Measurements from ENCODE around the gene GDF7.

The GDF7 gene

GRCh38 chr2:20645301-20645701, 21.6 kb upstream of the GDF7 start:
- Histone ChIP-seq H3K4me1 (ENCODE audit: control insufficient read depth, insufficient read depth, low read length) (peaks cover 79% of the 10 kb centered on the region), H3K9ac (ENCODE audit: low read length in 2 of 2) (no peak overlapping the region)

GRCh38 chr2:20645761-20646160, 21.2 kb upstream of the GDF7 start:
- Histone ChIP-seq H3K9me3 (ENCODE audit: control insufficient read depth in 2 of 2, low read length in 2 of 2) (no peaks in the 10 kb centered on the region), H3K27ac (ENCODE audit: low read length) (peak overlapping the region; percentile 99), H3K36me3 (ENCODE audit: control insufficient read depth in 2 of 2, insufficient read depth in 2 of 2, low read length in 2 of 2) (peaks cover 16 to 27% of the 10 kb centered on the region in 2 donors), H3K9ac (ENCODE audit: low read length in 2 of 2) (peak overlapping the region in 1 of 2 donors; percentile 42), H3K27me3 (ENCODE audit: control insufficient read depth in 1 of 2, insufficient read depth in 2 of 2, low read length in 2 of 2) (no peaks in the 10 kb centered on the region), H3K4me3 (ENCODE audit: low read length in 2 of 2) (no peak overlapping the region), H3K4me1 (ENCODE audit: control insufficient read depth, insufficient read depth, low read length) (peaks cover 78% of the 10 kb centered on the region)

More at GRCh38 chr2:20645301-20645701, 21.6 kb upstream of the GDF7 start:
- Histone ChIP-seq H3K27me3 (ENCODE audit: control insufficient read depth in 1 of 2, insufficient read depth in 2 of 2, low read length in 2 of 2) (no peaks in the 10 kb centered on the region), H3K9me3 (ENCODE audit: control insufficient read depth in 2 of 2, low read length in 2 of 2) (no peaks in the 10 kb centered on the region), H3K36me3 (ENCODE audit: control insufficient read depth in 2 of 2, insufficient read depth in 2 of 2, low read length in 2 of 2) (peaks cover 16 to 29% of the 10 kb centered on the region in 2 donors), H3K27ac (ENCODE audit: low read length) (peak overlapping the region; percentile 99), H3K4me3 (ENCODE audit: low read length in 2 of 2) (no peak overlapping the region)

GRCh38 chr2:20646446-20646845, 20.5 kb upstream of the GDF7 start:
- Histone ChIP-seq H3K9me3 (ENCODE audit: control insufficient read depth in 2 of 2, low read length in 2 of 2) (no peaks in the 10 kb centered on the region), H3K27me3 (ENCODE audit: control insufficient read depth in 1 of 2, insufficient read depth in 2 of 2, low read length in 2 of 2) (no peaks in the 10 kb centered on the region), H3K4me1 (ENCODE audit: control insufficient read depth, insufficient read depth, low read length) (peaks cover 76% of the 10 kb centered on the region), H3K4me3 (ENCODE audit: low read length in 2 of 2) (no peak overlapping the region), H3K36me3 (ENCODE audit: control insufficient read depth in 2 of 2, insufficient read depth in 2 of 2, low read length in 2 of 2) (peaks cover 16 to 25% of the 10 kb centered on the region in 2 donors), H3K27ac (ENCODE audit: low read length) (peak overlapping the region; percentile 97), H3K9ac (ENCODE audit: low read length in 2 of 2) (no peak overlapping the region)

GRCh38 chr2:20647211-20647610, 19.7 kb upstream of the GDF7 start:
- no peak overlapping the region for H3K9ac ChIP-seq (ENCODE audit: low read length in 2 of 2)
- H3K36me3 ChIP-seq (ENCODE audit: control insufficient read depth in 2 of 2, insufficient read depth in 2 of 2, low read length in 2 of 2), result peaks cover 16 to 25% of the 10 kb centered on the region in 2 donors
- H3K27ac ChIP-seq (ENCODE audit: low read length), result peak overlapping the region; percentile 97
- H3K4me3 ChIP-seq (ENCODE audit: low read length in 2 of 2), result peak overlapping the region in 1 of 2 donors; percentile 98
- no peaks in the 10 kb centered on the region for H3K9me3 ChIP-seq (ENCODE audit: control insufficient read depth in 2 of 2, low read length in 2 of 2)
- no peaks in the 10 kb centered on the region for H3K27me3 ChIP-seq (ENCODE audit: control insufficient read depth in 1 of 2, insufficient read depth in 2 of 2, low read length in 2 of 2)
- H3K4me1 ChIP-seq (ENCODE audit: control insufficient read depth, insufficient read depth, low read length), result peaks cover 76% of the 10 kb centered on the region

- peak overlapping the region in 1 of 2 donors; percentile 98 for H3K4me3 ChIP-seq (ENCODE audit: low read length in 2 of 2)
- H3K27me3 ChIP-seq (ENCODE audit: control insufficient read depth in 1 of 2, insufficient read depth in 2 of 2, low read length in 2 of 2), result no peaks in the 10 kb centered on the region
- peaks cover 16 to 25% of the 10 kb centered on the region in 2 donors for H3K36me3 ChIP-seq (ENCODE audit: control insufficient read depth in 2 of 2, insufficient read depth in 2 of 2, low read length in 2 of 2)
- no peaks in the 10 kb centered on the region for H3K9me3 ChIP-seq (ENCODE audit: control insufficient read depth in 2 of 2, low read length in 2 of 2)
- peak overlapping the region; percentile 97 for H3K27ac ChIP-seq (ENCODE audit: low read length)
- peak overlapping the region in 1 of 2 donors; percentile 13 for H3K9ac ChIP-seq (ENCODE audit: low read length in 2 of 2)
- H3K4me1 ChIP-seq (ENCODE audit: control insufficient read depth, insufficient read depth, low read length), result peaks cover 75% of the 10 kb centered on the region
Observed at GRCh38 chr2:20647738-20648137, 19.2 kb upstream of the GDF7 start.

- Histone ChIP-seq H3K9me3 (ENCODE audit: control insufficient read depth in 2 of 2, low read length in 2 of 2) (no peaks in the 10 kb centered on the region), H3K4me3 (ENCODE audit: low read length in 2 of 2) (peak overlapping the region in 1 of 2 donors; percentile 98), H3K27ac (ENCODE audit: low read length) (peak overlapping the region; percentile 97), H3K27me3 (ENCODE audit: control insufficient read depth in 1 of 2, insufficient read depth in 2 of 2, low read length in 2 of 2) (no peaks in the 10 kb centered on the region), H3K36me3 (ENCODE audit: control insufficient read depth in 2 of 2, insufficient read depth in 2 of 2, low read length in 2 of 2) (peaks cover 13 to 25% of the 10 kb centered on the region in 2 donors), H3K9ac (ENCODE audit: low read length in 2 of 2) (peak overlapping the region; percentile 36 to 40), H3K4me1 (ENCODE audit: control insufficient read depth, insufficient read depth, low read length) (peaks cover 71% of the 10 kb centered on the region)
Observed at GRCh38 chr2:20648206-20648605, 18.7 kb upstream of the GDF7 start.

GRCh38 chr2:20648831-20649230, 18.1 kb upstream of the GDF7 start:
- peaks cover 71% of the 10 kb centered on the region for H3K4me1 ChIP-seq (ENCODE audit: control insufficient read depth, insufficient read depth, low read length)
- peak overlapping the region; percentile 40 to 95 for H3K9ac ChIP-seq (ENCODE audit: low read length in 2 of 2)
- no peaks in the 10 kb centered on the region for H3K9me3 ChIP-seq (ENCODE audit: control insufficient read depth in 2 of 2, low read length in 2 of 2)
- peak overlapping the region; percentile 97 for H3K27ac ChIP-seq (ENCODE audit: low read length)
- H3K27me3 ChIP-seq (ENCODE audit: control insufficient read depth in 1 of 2, insufficient read depth in 2 of 2, low read length in 2 of 2), result peaks cover 0 to 2% of the 10 kb centered on the region in 2 donors
- peaks cover 10 to 21% of the 10 kb centered on the region in 2 donors for H3K36me3 ChIP-seq (ENCODE audit: control insufficient read depth in 2 of 2, insufficient read depth in 2 of 2, low read length in 2 of 2)
- H3K4me3 ChIP-seq (ENCODE audit: low read length in 2 of 2), result peak overlapping the region; percentile 57 to 98

GRCh38 chr2:20649576-20649975, 17.4 kb upstream of the GDF7 start:
- Histone ChIP-seq H3K27me3 (ENCODE audit: control insufficient read depth in 1 of 2, insufficient read depth in 2 of 2, low read length in 2 of 2) (peaks cover 0 to 2% of the 10 kb centered on the region in 2 donors), H3K36me3 (ENCODE audit: control insufficient read depth in 2 of 2, insufficient read depth in 2 of 2, low read length in 2 of 2) (peaks cover 10 to 14% of the 10 kb centered on the region in 2 donors), H3K27ac (ENCODE audit: low read length) (peak overlapping the region; percentile 97), H3K9ac (ENCODE audit: low read length in 2 of 2) (peak overlapping the region; percentile 86 to 95), H3K9me3 (ENCODE audit: control insufficient read depth in 2 of 2, low read length in 2 of 2) (no peaks in the 10 kb centered on the region), H3K4me3 (ENCODE audit: low read length in 2 of 2) (peak overlapping the region; percentile 87 to 98), H3K4me1 (ENCODE audit: control insufficient read depth, insufficient read depth, low read length) (peaks cover 68% of the 10 kb centered on the region)

- Histone ChIP-seq H3K4me1 (ENCODE audit: control insufficient read depth, insufficient read depth, low read length) (peaks cover 68% of the 10 kb centered on the region), H3K36me3 (ENCODE audit: control insufficient read depth in 2 of 2, insufficient read depth in 2 of 2, low read length in 2 of 2) (peaks cover 9 to 10% of the 10 kb centered on the region in 2 donors), H3K27me3 (ENCODE audit: control insufficient read depth in 1 of 2, insufficient read depth in 2 of 2, low read length in 2 of 2) (peaks cover 0 to 2% of the 10 kb centered on the region in 2 donors), H3K9ac (ENCODE audit: low read length in 2 of 2) (peak overlapping the region; percentile 86 to 95), H3K27ac (ENCODE audit: low read length) (peak overlapping the region; percentile 97), H3K4me3 (ENCODE audit: low read length in 2 of 2) (peak overlapping the region; percentile 87 to 98), H3K9me3 (ENCODE audit: control insufficient read depth in 2 of 2, low read length in 2 of 2) (no peaks in the 10 kb centered on the region)
Observed at GRCh38 chr2:20649976-20650375, 17.0 kb upstream of the GDF7 start.

- peak overlapping the region; percentile 86 to 95 for H3K9ac ChIP-seq (ENCODE audit: low read length in 2 of 2)
- H3K27me3 ChIP-seq (ENCODE audit: control insufficient read depth in 1 of 2, insufficient read depth in 2 of 2, low read length in 2 of 2), result peaks cover 0 to 2% of the 10 kb centered on the region in 2 donors
- H3K4me3 ChIP-seq (ENCODE audit: low read length in 2 of 2), result peak overlapping the region; percentile 87 to 98
- H3K9me3 ChIP-seq (ENCODE audit: control insufficient read depth in 2 of 2, low read length in 2 of 2), result no peaks in the 10 kb centered on the region
- peaks cover 67% of the 10 kb centered on the region for H3K4me1 ChIP-seq (ENCODE audit: control insufficient read depth, insufficient read depth, low read length)
- H3K27ac ChIP-seq (ENCODE audit: low read length), result peak overlapping the region; percentile 97
- peaks cover 5 to 7% of the 10 kb centered on the region in 2 donors for H3K36me3 ChIP-seq (ENCODE audit: control insufficient read depth in 2 of 2, insufficient read depth in 2 of 2, low read length in 2 of 2)
Observed at GRCh38 chr2:20650393-20650876, 16.5 kb upstream of the GDF7 start.
